Measurements from ENCODE around the gene PCNX2.
A peak's percentile ranks its signal among the peaks of the same experiment; 100 is the strongest.

PCNX2 gene

DNA sequence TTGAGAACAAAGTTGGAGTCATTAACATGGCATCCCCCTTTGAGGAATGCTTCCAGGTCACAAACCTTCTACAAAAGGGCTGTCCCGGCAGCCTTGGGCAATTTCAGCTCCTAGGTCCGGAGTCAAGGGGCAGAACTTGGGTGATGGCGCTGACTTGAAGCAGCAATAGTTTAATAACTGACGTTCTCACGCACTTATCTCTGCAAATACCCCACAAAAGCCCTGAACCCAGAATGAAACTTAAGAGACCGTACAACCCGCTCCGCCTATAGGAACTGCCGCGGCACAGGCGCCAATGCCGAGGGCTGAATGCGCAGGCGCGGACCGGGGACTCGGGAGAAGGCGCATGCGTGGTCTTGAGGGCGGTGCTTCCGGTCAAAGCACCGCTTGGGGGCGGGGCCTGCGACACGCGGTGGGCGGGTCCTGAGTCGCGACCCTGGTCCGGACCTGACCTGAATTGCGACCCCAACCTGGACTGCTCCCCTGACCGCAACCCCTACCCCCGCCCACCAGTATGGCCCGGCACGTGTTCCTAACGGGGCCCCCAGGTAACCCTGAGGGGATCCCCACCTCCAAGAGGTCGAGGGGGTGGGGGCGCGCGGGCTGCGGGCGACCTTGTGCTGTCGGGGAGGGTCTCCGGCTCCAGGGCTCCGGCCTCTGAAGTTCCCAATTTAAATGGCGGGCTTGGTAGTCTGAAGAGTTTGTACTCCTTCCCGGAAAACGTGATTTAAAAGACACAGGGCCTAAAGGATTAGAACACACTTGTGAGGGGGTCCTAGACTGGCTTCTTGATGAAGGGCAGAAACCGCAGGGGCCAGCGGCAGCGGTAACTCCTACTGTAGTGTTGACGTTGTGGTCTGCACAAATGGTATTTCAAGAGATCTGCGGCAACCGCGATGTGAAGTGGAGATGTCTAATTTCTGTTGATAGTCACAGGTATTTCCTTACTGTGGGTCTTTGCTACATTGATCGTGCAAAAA lies 345.0 kb downstream of the PCNX2 start, which contains the start of gene NTPCR:
NTPCR (plus strand) TSS at position 415 of the 980 bp plus-strand sequence; CDS start at position 515, 100 bp downstream.
- no peaks in the 10 kb centered on the region for H3K9me3 Mint-ChIP-seq
- H3K27me3 Mint-ChIP-seq: no peaks in the 10 kb centered on the region
- H3K4me1 Mint-ChIP-seq: peaks cover 49% of the 10 kb centered on the region
- H3K36me3 Mint-ChIP-seq: no peaks in the 10 kb centered on the region
- H3K27ac Mint-ChIP-seq: peak within 1 kb of the TSS; percentile 96
- H3K4me3 Mint-ChIP-seq: peak within 1 kb of the TSS; percentile 96

DNA sequence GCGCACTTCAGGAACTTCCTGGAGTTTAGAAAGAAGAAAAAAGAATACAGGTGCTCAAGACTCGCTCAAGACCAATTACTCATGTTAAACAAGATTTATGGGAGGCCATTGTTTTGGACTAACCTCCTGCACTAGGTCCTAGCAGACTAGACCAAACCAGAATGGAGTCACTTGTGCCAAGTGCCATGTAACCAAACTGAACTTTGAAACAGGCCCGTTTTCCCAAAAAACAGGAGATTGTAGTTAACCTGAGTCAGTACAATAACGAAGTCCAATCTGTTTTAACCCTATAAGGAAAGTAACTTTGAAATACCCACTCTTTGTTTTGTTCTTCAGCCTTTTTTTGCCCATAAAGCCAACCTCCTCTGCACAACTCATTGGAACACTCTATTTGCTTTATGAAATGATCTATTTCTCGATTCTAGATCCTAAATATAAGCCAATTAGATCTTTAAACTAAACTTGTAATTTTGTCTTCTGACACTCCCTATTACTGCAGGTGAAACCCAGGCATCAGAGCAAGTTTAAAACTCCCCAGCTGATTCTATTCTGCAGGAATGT lies 345.8 kb downstream of the PCNX2 start:
- Mint-ChIP-seq H3K4me3 (peak overlapping the region; percentile 96), H3K4me1 (peaks cover 49% of the 10 kb centered on the region)

DNA sequence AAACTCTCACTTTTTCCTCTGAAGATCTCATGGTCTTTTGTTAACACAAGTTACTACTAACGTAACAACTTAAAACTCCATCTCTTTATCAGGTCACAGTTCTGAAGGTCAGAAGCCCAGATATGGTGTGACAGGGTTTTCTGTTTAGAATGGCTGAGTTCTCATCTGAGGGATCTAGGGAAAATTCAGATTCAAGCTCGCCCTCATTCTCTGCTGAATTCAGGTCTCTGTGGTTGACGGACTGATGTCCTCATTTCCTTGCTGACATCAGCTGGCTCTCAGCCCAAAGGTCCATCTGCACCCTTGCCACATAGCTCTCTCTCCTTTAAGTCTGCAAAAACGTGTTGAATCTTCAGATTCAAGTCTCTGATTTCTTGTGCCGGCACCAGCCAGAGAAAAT lies 351.2 kb downstream of the PCNX2 start:
- Mint-ChIP-seq H3K27me3 (peaks cover 1% of the 10 kb centered on the region), H3K9me3 (no peaks in the 10 kb centered on the region), H3K4me1 (peaks cover 35% of the 10 kb centered on the region), H3K4me3 (peak overlapping the region; percentile 57), H3K36me3 (no peaks in the 10 kb centered on the region), H3K27ac (peak overlapping the region; percentile 79)

More for the DNA sequence above, 345.8 kb downstream of the PCNX2 start:
- H3K9me3 Mint-ChIP-seq: no peaks in the 10 kb centered on the region
- no peaks in the 10 kb centered on the region for H3K27me3 Mint-ChIP-seq
- H3K27ac Mint-ChIP-seq: peak overlapping the region; percentile 93
- H3K36me3 Mint-ChIP-seq: no peaks in the 10 kb centered on the region

DNA sequence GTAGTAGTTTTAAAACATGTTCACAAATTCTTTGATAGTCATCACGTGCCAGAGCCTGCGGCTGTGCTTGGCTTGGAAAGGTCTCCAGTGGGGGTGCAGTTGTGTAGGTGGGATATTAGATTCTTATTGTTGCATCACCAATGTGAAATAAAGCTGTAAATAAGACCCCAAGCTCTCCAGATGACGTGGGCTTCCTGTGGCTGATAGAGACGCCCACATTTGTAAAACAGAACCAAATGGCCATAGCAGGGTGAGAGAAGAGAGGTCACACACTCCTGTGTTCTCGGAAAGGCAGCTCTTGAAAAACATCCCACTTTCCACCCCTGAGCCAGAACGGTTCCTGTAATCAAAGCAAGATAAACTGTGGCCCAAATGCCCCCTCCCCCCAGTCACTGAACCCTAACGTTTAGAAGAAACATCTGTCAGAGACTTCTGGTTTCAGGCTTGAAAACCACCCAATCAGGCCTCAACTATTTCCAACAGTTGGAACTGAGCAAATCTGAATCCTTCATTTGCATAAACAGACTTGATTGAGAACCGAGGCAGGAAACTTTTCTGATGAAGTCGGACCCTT lies 351.8 kb downstream of the PCNX2 start:
- H3K4me3 Mint-ChIP-seq: peak overlapping the region; percentile 42
- peaks cover 32% of the 10 kb centered on the region for H3K4me1 Mint-ChIP-seq
- no peaks in the 10 kb centered on the region for H3K9me3 Mint-ChIP-seq
- H3K27ac Mint-ChIP-seq: peak overlapping the region; percentile 88
- no peaks in the 10 kb centered on the region for H3K36me3 Mint-ChIP-seq
- peaks cover 1% of the 10 kb centered on the region for H3K27me3 Mint-ChIP-seq

DNA sequence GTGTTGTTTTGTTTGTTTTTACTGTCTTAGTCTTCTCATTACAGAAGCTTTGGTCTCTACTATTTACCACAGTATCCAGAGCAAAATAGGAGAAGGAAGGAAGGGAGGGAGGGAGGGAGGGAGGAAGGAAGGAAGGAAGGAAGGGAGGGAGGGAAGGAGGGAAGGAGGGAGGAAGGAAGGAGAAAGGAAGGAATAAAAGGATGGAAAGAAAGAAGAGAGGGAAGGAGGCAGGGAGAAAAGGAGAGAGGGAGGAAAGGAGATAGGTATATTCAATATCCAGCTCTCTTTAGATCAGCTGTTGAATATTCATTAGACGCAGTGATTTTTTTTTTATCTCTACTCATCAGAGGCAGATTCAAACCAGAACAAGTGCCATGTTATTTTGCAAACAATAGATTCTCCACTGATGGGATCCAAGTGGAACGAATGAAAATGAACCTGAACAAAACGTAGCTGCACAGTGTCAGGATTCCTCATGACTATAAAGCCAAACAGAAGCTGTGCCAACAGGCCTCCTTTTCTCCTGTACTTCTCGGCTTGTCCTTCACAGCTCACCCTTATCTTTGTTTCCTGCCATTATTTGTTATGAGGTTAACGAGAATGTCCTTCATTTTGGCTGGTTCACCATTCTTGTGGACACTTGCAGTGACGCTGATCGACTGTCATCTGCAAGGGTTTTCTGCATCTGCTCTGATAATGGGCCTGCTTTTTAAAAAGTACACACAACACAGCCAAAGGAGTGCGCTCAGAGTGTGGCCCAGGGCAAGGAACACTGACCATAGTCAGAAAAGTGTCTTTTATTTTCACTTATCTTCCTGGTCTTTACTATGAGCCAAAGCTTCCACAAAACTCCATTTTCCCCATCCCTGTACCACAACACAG lies 352.9 kb downstream of the PCNX2 start:
- Mint-ChIP-seq H3K9me3 (no peaks in the 10 kb centered on the region), H3K4me3 (no peak overlapping the region), H3K36me3 (no peaks in the 10 kb centered on the region), H3K27ac (no peak overlapping the region), H3K4me1 (peaks cover 32% of the 10 kb centered on the region), H3K27me3 (peaks cover 1% of the 10 kb centered on the region)

DNA sequence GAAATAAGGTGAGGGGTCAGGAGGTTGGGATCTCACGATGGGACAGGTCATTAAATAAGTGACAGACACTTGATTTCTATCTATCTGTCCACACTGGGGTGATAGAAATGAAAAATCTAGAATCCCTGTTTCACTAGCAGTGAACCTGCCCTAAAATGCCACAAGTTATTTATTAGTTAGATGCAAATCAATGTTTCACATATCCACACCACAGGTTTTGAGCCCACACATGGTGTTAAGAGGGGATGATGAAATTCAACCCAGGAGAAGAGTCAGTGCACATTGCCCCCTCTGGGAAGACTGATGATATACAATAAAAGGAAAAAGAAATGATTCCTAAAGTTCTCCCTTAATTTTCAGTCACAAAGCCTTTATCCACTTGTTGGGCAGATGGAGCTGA lies 355.3 kb downstream of the PCNX2 start:
- no peaks in the 10 kb centered on the region for H3K36me3 Mint-ChIP-seq
- peaks cover 1% of the 10 kb centered on the region for H3K27me3 Mint-ChIP-seq
- no peak overlapping the region for H3K4me3 Mint-ChIP-seq
- peaks cover 35% of the 10 kb centered on the region for H3K4me1 Mint-ChIP-seq
- H3K27ac Mint-ChIP-seq: peak overlapping the region; percentile 36
- H3K9me3 Mint-ChIP-seq: no peaks in the 10 kb centered on the region

DNA sequence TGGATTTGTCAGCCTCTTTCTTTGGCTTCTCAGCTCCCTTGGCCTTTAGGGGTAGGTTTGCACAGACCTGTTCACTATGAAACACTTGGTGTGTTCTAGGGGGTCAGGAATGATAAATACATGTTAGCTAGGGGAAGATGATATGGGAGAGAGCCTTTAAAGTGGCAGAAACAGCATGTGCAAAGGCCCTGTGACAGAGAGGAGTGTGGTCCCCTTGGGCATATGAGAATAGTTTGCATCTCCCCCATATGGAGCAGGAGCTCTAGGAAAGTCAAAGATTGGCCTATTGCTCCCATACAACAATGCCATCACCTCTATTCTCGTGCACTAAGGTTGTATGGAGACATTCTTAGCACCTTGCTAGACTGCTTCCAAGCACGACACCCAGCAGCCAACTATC lies 355.8 kb downstream of the PCNX2 start:
- Mint-ChIP-seq H3K4me1 (peaks cover 32% of the 10 kb centered on the region), H3K4me3 (no peak overlapping the region), H3K27me3 (peaks cover 1% of the 10 kb centered on the region), H3K27ac (no peak overlapping the region), H3K9me3 (no peaks in the 10 kb centered on the region), H3K36me3 (no peaks in the 10 kb centered on the region)

DNA sequence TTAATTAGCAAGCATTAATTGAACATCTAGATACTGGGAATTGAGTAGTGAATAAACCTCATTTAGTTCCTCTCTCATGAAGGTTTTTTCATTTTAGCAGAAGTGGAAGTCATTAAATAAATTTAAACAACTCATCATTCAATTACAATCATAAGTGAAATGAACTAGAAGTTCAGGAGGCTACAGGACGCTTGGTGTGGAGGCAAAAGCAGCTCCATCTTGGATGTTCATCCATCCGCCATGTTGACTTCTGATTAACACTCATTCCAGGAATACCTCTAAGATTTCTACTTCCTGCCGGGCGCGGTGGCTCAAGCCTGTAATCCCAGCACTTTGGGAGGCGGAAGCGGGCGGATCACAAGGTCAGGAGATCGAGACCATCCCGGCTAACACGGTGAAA lies 356.6 kb downstream of the PCNX2 start:
- Mint-ChIP-seq H3K4me3 (no peak overlapping the region), H3K27ac (no peak overlapping the region), H3K4me1 (peaks cover 24% of the 10 kb centered on the region), H3K27me3 (peaks cover 1% of the 10 kb centered on the region), H3K9me3 (no peaks in the 10 kb centered on the region), H3K36me3 (no peaks in the 10 kb centered on the region)

DNA sequence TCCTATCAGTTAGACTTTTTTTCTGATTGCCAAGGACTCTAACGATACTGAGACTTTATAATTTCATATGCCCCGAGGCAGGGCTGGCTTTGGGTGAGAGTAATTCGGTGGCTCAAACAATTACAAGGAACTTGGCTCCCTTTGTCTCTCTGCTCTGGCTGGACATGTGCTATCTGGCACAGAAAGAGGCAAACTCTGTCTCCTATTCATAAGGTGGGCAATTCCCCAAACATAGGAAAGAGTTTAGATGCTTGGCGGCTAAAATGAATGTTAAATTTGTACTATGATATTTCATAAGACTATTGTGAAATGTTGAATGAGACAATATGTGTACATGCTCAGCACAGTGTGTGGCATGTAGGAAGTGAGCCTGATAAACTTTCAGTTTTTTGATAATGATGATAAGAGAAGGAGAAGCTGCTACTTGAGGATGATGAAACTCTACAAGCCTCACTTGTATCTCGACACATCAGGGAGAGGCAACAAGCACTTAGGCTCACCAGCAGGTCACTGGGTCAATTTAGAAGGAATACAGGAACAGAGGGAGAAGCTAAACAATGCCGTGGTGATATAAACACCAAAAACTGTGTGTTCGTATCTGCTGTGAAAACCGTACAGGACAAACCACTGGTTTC lies 357.7 kb downstream of the PCNX2 start:
- Mint-ChIP-seq H3K27me3 (peaks cover 1% of the 10 kb centered on the region), H3K4me1 (peaks cover 13% of the 10 kb centered on the region), H3K9me3 (no peaks in the 10 kb centered on the region), H3K4me3 (no peak overlapping the region), H3K36me3 (no peaks in the 10 kb centered on the region), H3K27ac (no peak overlapping the region)

DNA sequence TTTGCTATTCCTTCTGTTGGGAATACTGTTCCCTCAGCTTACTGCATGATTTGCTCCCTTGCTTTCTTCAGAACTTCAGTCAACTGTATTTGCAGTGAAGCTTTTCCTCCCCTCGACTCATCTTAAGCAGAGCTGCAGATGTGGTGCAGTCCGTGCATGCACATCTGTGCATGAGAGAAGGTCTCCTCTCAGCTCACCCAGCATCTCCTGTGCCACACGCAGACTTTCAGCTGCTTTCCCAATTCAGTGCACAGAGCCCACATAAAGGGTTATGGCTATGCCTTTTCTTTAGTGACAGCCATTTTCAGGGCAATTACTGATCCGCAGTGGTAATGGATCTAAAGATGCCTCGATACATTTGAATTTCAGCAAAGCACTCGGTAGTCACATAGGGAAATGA lies 358.6 kb downstream of the PCNX2 start:
- Mint-ChIP-seq H3K27ac (no peak overlapping the region), H3K9me3 (no peaks in the 10 kb centered on the region)

More for the DNA sequence above, 358.6 kb downstream of the PCNX2 start:
- H3K4me3 Mint-ChIP-seq: no peak overlapping the region
- H3K36me3 Mint-ChIP-seq: no peaks in the 10 kb centered on the region
- peaks cover 1% of the 10 kb centered on the region for H3K27me3 Mint-ChIP-seq
- peaks cover 4% of the 10 kb centered on the region for H3K4me1 Mint-ChIP-seq
